ENCODE measurements around the gene TRHDE.
"Not testable (repeated sequence)": the region's sequence is repeated elsewhere in the genome, so short reads cannot be mapped to it uniquely, and the experiment has no call there.

TRHDE gene

GRCh38 chr12:72694193-72694592 lies 422.0 kb downstream of the TRHDE start:
- DNase-seq (ENCODE audit: low read depth, low spot score): no peak
- no peaks in the 10 kb centered on the region for H3K27me3 ChIP-seq (ENCODE audit: control insufficient read depth, insufficient read depth, low read length)
- H3K4me3 ChIP-seq (ENCODE audit: low read length): no peak overlapping the region

GRCh38 chr12:72699362-72699761 lies 427.2 kb downstream of the TRHDE start:
- Histone ChIP-seq H3K4me3 (ENCODE audit: low read length) (no peak overlapping the region), H3K9me3 (ENCODE audit: control insufficient read depth, insufficient read depth, low read length) (no peaks in the 10 kb centered on the region), H3K4me1 (ENCODE audit: control insufficient read depth, insufficient read depth, low read length) (no peaks in the 10 kb centered on the region), H3K36me3 (ENCODE audit: control insufficient read depth, insufficient read depth, low read length) (no peaks in the 10 kb centered on the region), H3K27ac (ENCODE audit: low read length) (no peak overlapping the region), H3K27me3 (ENCODE audit: control insufficient read depth, insufficient read depth, low read length) (no peaks in the 10 kb centered on the region)
- DNase-seq (ENCODE audit: low read depth, low spot score): no peak
- WGBS (ENCODE audit: insufficient coverage, insufficient read length): no CpG with 5 or more reads among the region's 1 CpG

More at GRCh38 chr12:72694193-72694592, 422.0 kb downstream of the TRHDE start:
- Histone ChIP-seq H3K4me1 (ENCODE audit: control insufficient read depth, insufficient read depth, low read length) (no peaks in the 10 kb centered on the region), H3K36me3 (ENCODE audit: control insufficient read depth, insufficient read depth, low read length) (no peaks in the 10 kb centered on the region), H3K27ac (ENCODE audit: low read length) (no peak overlapping the region), H3K9me3 (ENCODE audit: control insufficient read depth, insufficient read depth, low read length) (no peaks in the 10 kb centered on the region)

- H3K4me3 ChIP-seq (ENCODE audit: low read length); H3K36me3 ChIP-seq (ENCODE audit: control insufficient read depth, insufficient read depth, low read length); H3K27ac ChIP-seq (ENCODE audit: low read length); H3K27me3 ChIP-seq (ENCODE audit: control insufficient read depth, insufficient read depth, low read length); H3K4me1 ChIP-seq (ENCODE audit: control insufficient read depth, insufficient read depth, low read length); DNase-seq (ENCODE audit: low read depth, low spot score); H3K9me3 ChIP-seq (ENCODE audit: control insufficient read depth, insufficient read depth, low read length): not testable (repeated sequence)
- no CpG with 5 or more reads among the region's 11 CpGs for WGBS (ENCODE audit: insufficient coverage, insufficient read length)
These were observed 439.9 kb downstream of the TRHDE start for GRCh38 chr12:72712025-72712424.

- Histone ChIP-seq H3K4me3 (ENCODE audit: low read length) (no peak overlapping the region), H3K27ac (ENCODE audit: low read length) (no peak overlapping the region), H3K9me3 (ENCODE audit: control insufficient read depth, insufficient read depth, low read length) (no peaks in the 10 kb centered on the region; the same call in 1 of the 2 replicates), H3K4me1 (ENCODE audit: control insufficient read depth, insufficient read depth, low read length) (no peaks in the 10 kb centered on the region; the same call in 1 of the 2 replicates), H3K27me3 (ENCODE audit: control insufficient read depth, insufficient read depth, low read length) (no peaks in the 10 kb centered on the region), H3K36me3 (ENCODE audit: control insufficient read depth, insufficient read depth, low read length) (no peaks in the 10 kb centered on the region)
- DNase-seq (ENCODE audit: low read depth, low spot score): no peak
- no CpG with 5 or more reads among the region's 2 CpGs for whole genome bisulfite sequencing (ENCODE audit: insufficient coverage, insufficient read length)
These were observed 444.1 kb downstream of the TRHDE start for GRCh38 chr12:72716221-72716620.

GRCh38 chr12:72717036-72717435 lies 444.9 kb downstream of the TRHDE start:
- DNase-seq (ENCODE audit: low read depth, low spot score): no peak
- Histone ChIP-seq H3K9me3 (ENCODE audit: control insufficient read depth, insufficient read depth, low read length) (no peaks in the 10 kb centered on the region; the same call in 1 of the 2 replicates), H3K4me1 (ENCODE audit: control insufficient read depth, insufficient read depth, low read length) (no peaks in the 10 kb centered on the region; the same call in 1 of the 2 replicates), H3K27ac (ENCODE audit: low read length) (no peak overlapping the region), H3K27me3 (ENCODE audit: control insufficient read depth, insufficient read depth, low read length) (no peaks in the 10 kb centered on the region), H3K36me3 (ENCODE audit: control insufficient read depth, insufficient read depth, low read length) (no peaks in the 10 kb centered on the region), H3K4me3 (ENCODE audit: low read length) (no peak overlapping the region)
- no CpG with 5 or more reads among the region's 1 CpG for WGBS (ENCODE audit: insufficient coverage, insufficient read length)

Data from iPS DF 6.9 (cell line).